PFSK-1 (cell line): ENCODE results near the gene PLRG1.

ENCODE experiments used
- FOXP2 ChIP-seq: optimal IDR thresholded peaks from 2 replicates; pipeline ENCODE3; 2011; ENCODE audit warnings: borderline replicate concordance, control low read depth, inconsistent platforms; ENCODE audit not compliant: insufficient read depth; ENCODE audit errors: extremely low read length, extremely low read depth
- POLR2AphosphoS5 ChIP-seq: IDR thresholded peaks from 2 replicates; pipeline ENCODE4 v1.6.1; 2012; ENCODE audit warnings: low read depth, mild to moderate bottlenecking, control low read depth, low read length, moderate library complexity
- SIN3A ChIP-seq: IDR thresholded peaks from 2 replicates; pipeline ENCODE4 v1.6.1; 2012; ENCODE audit warnings: mild to moderate bottlenecking, low read length, moderate library complexity, borderline replicate concordance; ENCODE audit not compliant: insufficient read depth
- TAF1 ChIP-seq: IDR thresholded peaks from 2 replicates; pipeline ENCODE4 v1.6.1; 2012; ENCODE audit warnings: low read length, control low read depth, borderline replicate concordance; ENCODE audit not compliant: insufficient read depth
- TF ChIP-seq, protein P1 (sequence below), 2 experiments: IDR thresholded peaks; 2 replicates each; pipeline versions ENCODE4 v1.6.1 to v1.8.0; 2011 to 2012; ENCODE audit warnings: low read depth in 2 of 2, low read length in 2 of 2, control low read depth in 1 of 2, inconsistent platforms in 1 of 2, mild to moderate bottlenecking in 1 of 2, moderate library complexity in 1 of 2; ENCODE audit not compliant: insufficient read depth in 1 of 2

DNA sequence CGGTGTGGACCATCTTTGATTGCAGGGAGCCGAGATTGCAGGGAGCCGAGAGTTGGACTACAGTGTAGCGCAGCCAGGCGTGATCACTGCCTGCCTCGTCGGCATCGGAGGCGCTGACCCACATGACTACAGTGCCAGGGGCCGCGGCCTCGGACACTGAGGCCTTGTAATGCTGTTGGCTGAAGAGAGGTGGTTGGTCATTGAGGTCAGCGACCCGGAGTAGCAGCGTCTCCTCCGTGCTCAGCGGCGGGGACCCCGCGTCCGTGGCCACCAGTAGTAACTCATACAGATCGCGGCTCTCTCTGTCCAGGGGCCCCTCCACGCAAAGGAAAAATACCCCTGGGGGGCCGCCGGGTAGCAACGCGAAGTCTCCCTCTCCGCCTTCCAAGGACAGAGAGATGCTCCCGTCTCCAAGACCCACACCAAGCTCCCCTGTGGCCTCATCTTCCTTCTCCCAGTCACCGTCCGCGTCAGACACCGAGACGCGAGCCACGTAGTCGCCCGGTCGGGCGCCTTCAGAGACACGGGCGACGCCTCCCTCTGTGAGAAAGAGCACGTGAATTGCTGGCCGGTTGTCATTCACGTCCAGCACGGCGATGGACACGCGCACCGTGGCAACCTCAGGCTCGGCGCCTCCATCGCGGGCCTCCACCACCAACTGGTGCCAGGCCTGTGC lies 60.5 kb downstream of the PLRG1 start:
- TF ChIP-seq, protein P1, sequence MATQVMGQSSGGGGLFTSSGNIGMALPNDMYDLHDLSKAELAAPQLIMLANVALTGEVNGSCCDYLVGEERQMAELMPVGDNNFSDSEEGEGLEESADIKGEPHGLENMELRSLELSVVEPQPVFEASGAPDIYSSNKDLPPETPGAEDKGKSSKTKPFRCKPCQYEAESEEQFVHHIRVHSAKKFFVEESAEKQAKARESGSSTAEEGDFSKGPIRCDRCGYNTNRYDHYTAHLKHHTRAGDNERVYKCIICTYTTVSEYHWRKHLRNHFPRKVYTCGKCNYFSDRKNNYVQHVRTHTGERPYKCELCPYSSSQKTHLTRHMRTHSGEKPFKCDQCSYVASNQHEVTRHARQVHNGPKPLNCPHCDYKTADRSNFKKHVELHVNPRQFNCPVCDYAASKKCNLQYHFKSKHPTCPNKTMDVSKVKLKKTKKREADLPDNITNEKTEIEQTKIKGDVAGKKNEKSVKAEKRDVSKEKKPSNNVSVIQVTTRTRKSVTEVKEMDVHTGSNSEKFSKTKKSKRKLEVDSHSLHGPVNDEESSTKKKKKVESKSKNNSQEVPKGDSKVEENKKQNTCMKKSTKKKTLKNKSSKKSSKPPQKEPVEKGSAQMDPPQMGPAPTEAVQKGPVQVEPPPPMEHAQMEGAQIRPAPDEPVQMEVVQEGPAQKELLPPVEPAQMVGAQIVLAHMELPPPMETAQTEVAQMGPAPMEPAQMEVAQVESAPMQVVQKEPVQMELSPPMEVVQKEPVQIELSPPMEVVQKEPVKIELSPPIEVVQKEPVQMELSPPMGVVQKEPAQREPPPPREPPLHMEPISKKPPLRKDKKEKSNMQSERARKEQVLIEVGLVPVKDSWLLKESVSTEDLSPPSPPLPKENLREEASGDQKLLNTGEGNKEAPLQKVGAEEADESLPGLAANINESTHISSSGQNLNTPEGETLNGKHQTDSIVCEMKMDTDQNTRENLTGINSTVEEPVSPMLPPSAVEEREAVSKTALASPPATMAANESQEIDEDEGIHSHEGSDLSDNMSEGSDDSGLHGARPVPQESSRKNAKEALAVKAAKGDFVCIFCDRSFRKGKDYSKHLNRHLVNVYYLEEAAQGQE (IDR thresholded peaks at IDR 0.05; ENCODE audit: insufficient read depth in 1 of 2, low read depth in 2 of 2, low read length in 2 of 2) = no peak
- TF ChIP-seq POLR2AphosphoS5 (no peak), TAF1 (no peak), SIN3A (no peak), FOXP2 (no peak)
